HG03064 (cell line): ENCODE measurements around the gene TMEM187.
"Not testable (repeated sequence)": the region's sequence is repeated elsewhere in the genome, so short reads cannot be mapped to it uniquely, and the experiment has no call there.

Experiments used
- ATAC-seq: cut with Tn5 transposase; IDR thresholded peaks from one replicate; pipeline ENCODE4 v1.9.1; 2021; ENCODE audit warnings: low read depth; ENCODE audit not compliant: unreplicated experiment

The TMEM187 gene

DNA sequence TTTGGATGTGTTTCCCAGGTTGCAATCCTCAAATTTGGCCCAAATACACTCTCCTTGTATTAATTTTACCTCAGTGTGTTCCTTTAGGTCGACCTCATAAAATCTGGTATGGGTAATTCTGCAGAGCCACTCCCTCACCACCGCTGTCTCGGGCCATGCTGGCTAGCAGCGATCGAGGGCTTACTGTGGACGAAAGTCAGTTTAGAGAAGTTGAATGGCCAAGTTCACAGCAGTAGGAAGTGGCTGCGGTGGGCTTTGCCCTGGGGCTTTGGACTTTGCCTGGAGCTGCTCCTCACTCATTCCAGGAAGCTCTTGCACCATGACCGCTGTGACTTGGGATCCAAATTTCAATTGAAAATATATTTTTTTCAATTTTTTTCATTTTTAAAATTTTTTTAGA, 19.6 kb downstream of the TMEM187 start:
- ATAC-seq = no peak

DNA sequence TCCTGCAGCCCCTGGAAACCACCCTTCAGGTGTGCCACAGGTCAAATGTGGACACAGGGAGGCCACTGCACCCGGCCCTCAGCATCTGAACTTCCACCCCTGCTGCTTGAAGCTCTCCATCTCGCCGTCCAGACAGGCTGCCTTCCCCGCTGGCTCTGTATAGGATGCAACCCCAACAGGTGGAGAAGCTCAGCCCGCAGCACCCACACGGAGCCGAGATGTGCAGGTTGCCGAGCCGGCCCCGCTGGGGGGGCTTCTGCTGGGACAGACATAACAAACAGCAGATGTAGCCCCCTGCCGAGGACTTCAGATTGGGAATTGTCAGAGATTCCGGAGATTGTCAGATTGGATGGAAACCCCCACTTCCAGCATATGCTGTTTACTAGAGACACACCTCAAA, 20.5 kb downstream of the TMEM187 start:
- no peak for ATAC-seq

DNA sequence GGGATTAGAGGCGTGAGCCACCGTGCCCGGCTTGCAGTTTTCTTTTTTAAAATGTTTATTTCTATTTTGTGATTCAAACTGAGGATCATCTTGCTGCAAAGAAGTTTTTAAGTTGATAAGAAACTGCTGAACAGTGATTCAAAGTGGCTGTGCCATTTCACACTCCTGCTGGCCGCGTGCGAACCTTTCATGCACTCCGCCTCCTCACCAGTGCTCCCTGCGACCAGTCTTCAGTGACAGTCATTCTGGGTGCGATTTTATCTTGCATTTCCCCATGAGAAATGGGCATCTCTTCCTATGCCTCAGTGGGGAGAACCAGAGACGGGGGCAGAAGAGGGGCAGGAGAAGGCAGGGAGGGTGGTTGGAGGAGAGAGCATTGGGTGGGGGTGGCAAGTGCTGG, 21.4 kb downstream of the TMEM187 start:
- ATAC-seq = no peak

DNA sequence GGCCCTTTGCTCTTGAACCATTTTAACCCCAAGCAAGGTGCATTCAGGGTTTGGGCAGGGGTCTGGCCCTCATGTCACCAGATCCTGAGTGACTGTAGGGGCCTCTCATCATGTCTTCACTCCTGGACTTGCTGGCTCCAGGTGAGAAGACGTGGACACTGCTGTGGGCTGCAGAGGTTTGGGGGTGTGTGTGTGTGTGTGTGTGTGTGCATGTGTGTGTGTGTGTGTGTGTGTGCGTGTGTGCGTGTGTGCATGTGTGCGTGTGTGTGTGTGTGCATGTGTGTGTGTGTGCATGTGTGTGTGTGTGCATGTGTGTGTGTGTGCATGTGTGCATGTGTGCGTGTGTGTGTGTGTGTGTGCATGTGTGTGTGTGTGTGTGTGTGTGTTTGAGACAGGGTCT, 21.8 kb downstream of the TMEM187 start:
- ATAC-seq = not testable (repeated sequence)

DNA sequence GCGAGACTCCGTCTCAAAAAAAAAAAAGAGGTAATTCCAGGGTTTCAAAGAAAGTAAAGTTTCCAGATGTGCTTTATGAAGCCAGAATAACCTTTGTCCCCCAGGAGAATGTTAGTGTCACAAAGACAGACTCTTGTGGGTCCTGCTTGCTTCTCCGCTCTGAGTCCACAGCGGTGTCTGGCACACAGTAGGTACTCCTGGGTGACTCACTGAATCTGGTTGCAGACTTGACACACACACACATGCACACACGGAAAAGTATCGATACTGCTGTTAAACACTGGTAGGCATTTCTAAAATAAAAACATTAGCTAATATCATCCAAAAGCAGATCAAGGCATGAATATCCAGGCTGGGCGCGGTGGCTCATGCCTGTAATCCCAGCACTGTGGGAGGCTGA, 22.9 kb downstream of the TMEM187 start:
- no peak for ATAC-seq

DNA sequence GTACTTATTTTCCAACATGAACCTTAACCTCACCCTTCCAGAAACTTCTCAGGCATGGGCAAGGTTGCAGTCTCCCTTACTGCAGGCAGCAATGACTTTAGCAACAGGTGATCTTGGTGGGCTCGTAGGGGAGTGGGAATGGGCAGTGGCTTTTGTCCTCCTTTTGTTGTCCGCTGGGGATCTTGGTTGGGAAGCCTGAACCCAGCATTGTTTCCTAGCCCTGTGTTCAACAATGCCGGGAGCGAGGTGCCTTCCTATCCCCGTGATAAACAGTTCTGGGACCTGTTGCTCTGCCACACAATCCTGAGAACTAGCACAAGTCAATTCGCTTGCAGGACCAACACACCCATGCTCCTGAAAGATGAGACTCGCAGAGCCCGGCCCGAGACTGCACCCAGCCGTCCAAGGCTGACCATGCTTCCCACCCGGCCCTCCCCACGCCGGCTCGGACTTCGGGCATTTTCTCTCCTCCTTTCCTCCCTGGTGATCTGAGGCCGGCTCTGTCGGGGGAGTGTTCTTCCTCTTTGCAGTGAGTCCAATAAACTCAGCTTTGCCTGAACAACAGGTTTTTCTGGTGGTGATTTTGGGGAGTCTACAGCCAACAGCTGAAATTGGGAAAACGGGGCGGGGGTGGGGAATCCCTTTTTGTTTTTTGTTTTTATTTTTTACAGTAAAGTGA, 26.9 kb downstream of the TMEM187 start:
- ATAC-seq = no peak

DNA sequence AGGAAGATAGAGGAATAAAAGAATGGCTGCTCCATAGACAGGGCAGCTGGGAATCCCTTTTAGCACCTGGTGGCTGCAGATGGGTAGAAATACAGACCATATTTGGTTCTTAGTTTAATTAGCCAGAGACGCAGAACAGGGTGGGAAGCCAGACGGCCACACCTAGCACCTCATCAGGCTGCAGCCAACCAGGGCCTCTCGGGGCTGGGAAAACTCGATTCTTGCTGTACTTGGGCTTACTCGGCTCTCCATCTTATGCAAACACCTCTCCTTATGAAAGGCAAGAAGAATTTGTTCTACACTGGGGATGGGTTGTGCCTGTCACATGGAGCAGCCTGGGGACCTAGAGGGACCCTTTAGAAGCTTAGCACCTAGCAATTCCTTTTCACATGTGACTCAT, 27.5 kb downstream of the TMEM187 start:
- ATAC-seq = no peak

DNA sequence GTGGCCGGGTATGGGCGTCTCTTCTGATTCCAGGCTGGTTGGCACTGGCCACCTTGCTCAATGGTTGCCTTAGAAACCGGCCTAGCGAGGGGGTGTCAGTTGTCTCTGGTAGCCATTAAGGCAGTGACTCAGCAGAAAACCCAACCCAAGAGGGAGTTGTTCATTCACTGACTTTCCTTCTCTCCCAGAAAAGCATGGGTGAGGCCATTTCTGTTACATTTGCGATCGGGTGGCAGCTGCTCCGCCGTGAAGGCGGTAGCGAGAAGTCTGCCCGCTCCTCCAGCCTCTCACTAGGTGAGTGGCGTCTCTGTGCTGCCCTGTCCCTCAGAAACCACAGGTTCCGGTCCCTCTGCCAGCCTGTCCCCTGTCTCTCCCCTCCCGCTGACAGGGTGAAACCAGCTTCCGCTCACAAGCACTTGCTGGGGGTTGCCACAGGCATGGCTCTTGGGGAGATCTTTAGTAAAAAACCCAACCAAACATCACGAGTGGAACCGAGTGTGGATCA, 29.7 kb downstream of the TMEM187 start:
- no peak for ATAC-seq

DNA sequence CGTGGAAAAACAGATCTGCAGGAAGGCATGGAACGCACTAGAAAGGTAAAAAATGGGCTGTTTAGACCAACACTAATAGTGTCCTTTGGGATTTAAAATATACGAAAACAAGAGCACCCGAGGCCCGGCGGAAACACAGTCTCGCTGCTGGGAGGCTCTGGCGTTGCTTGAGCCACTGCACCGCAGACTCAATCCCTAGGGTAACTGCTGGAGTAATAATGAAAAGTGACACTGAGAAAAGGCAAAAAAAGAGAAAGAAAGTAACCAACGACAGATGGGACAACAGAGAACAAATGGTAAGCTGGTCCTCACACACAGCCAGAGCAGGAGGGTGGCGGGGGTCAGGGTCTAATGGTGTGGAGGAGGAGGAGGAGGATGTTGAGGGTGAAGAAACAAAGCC, 31.8 kb downstream of the TMEM187 start:
- ATAC-seq = no peak

DNA sequence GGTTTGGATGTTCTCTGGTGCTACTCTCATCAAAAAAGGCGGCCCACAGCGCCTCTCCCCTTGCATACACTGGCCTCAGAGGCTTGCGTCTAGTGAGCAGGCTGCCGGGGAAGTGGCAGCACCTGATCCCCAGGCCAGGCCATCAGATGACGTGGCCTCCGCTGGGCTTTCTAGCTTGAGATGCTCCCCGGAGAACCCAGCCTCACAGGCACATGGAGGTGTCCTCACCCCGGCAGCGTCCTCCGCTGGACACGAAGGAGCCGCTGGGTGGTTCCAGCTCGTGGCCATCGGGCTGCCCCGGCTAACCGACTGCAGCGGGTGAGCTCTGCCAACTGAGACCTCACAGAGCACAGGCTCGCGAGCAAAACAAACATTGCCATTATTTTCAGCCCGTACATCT, 34.4 kb downstream of the TMEM187 start:
- no peak for ATAC-seq

DNA sequence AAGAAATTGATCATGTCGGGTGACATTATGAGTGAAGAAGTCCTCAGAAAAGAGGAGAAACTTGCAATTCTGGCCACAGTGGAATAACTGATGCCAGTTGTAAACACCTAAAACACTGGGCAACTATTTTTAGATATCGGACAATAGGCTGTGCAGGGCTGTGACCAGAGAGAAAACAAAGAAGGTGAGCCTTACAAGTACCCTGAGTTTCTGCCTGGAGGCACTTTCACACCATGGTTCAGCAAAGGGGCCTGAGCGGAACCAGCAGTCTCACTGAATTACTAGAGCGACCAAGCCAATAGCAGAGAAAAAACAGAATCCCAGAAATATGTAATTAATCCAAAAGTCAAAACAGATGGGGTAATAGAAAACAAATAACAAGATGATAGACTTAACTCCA, 36.0 kb downstream of the TMEM187 start:
- no peak for ATAC-seq

DNA sequence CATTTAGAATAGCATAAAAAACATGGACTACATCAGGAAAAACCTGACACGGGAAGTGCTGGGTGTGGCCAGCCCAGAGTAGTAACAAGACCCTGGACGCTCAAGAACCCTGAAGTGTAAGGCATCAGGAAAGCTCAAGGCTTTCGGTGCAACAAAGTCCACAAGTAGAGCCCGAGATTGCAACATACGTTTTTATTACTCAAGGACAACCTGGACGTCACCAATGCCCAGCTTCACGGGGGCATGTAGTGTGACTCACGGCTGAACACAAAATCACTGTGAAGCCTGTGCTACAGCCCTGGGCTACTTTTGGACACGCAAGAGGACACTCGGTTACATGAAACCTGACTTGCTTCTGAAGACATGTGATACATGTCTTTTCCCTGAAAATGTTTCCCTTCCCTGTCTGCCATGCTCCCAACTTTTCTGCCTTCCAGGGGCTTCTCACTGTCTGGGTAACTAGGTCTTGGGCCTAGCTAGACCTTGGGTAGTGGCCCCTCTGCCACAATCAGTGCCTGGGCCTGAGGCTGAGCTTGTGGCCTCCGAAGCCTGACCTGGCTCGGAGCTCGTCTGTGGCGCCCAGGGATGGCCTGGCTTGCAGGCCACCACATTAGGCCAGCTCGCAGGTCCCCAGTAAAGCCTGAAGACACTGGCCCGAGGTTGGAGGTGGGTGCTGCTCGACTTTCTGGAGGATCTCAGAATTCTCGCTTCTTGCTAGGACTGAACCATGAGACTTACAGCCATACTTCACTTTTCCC, 38.0 kb downstream of the TMEM187 start:
- no peak for ATAC-seq

DNA sequence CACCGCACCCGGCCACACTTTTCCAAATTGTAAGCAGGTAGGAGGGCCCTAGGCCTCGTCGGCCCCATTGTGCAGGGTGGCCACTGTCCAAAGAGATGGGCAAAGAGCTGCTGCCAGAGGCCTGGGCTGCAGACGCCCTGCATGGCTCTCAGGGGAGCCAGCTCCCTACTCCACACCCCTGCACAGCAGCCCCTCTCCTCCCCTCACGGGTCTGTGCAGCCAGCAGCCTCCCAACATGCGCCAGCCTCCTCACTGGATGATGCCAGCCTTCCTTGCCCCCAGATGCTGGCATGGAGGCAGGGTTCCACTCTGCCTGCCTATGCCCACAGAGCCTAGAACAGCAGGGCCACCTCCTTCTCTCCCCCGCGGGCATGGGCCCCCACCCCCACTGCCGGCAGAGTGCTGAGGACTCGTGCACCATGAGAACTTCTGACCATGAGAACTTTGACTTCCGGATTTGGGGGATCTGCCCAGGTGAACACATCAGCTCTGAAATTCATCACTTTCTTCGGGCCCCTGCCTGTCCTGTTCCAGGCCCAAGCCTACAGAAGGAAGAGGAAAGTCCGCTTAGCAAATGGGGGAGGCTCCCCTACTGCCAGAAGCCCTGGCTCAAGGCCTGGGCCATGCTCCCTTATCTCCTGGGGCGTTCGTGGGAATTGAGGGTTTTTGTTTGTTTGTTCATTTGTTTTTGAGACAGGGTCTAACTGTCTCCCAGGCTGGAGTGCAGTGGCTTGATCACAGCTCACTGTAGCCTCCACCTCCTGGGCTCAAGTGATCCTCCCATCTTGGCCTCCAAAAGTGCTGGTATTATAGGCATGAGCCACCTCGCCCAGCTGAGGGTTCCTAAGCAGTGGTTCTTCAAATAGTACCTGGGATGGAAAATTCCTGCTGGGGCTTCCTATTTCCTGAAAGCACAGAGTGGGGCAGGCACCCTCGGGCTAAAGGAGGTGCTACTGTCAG, 39.1 kb downstream of the TMEM187 start:
- no peak for ATAC-seq

DNA sequence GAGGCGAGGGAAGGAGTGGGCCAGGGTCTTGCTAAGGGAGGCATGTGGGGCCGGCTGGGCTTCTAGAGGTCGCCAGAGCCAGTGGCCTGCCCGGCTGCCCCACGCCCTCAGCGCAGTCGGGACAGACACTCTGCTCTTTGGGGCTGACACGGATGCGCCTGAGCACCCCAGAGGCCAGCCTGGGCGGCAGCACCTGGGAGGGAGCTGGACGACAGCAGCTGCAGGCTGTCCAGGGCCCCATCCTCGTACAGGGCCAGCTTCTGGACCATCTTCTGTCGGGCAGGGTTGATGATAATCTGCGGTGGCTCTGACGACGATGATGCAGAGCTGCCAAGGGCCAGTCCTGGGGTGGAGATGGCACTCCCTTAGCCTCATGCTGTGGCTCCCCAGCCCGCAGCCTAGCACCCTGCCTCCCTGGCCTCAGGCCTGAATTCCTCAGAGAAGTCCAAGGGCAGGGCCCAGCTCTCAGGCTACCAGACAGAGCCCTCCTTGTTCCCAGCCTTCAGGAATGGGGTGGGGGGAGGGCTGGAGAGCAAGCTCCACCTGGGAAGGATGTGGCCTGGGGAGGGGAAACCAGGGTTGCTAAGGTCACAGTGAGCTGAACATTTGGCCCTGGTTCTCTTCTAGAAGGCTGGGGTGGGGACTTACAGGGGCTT, 39.9 kb downstream of the TMEM187 start:
- ATAC-seq = no peak

DNA sequence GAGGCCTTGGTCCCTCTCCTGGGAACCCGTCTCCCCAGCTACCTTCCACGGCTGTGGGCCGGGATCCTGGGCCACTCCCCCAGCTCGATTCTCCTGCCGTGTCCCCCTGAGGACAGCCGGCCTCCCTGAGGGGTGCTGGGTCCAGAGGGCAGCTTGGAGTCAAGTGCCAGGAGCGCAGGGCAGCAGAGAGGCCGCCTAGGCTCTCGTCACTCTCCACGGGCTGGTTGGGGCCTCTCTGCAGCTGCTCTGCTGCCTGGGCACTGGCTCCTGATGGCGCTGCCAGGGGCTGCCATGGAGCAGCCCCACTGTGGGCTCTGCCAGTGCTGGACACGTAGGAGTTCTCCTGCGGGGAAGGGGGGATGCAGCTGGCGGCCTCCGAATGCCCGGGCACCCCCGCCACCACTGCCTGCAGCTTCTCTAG, 40.5 kb downstream of the TMEM187 start:
- ATAC-seq = no peak

DNA sequence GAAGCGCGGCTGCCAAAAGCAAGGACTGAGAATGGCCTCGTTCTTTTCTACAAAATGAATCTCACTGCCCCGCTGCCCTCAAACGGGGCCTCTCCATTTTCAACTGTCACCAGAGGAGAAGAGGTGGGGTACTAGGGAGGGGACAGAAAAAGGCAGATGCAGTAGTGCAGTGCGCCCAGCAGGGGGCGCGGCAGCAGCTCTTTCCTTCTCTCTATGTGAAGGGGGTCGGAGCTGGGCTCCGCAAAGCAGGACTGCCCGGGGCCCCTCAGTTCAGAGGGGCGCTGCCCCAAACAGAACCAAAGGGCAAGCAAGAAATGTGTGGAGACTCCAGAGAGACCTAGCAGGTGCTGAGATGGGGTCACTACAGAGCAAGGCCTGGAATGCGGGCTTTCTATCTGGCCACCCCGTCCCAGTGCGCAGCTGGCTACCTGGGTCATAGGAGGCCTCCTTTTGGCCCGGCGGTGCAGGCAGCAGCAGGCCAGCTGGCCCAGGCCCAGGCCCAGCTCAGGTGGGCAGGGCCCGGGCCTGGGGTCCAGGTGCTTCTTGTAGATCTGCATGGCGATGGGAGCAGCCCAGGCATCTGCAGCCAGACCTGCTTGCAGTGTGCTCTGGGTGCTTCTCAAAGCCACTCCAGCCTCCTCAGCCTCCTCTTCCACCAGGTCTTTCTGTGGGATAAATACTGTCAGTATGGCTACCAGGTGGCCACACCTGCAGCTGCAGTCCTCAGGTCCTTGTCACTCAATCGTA, 41.2 kb downstream of the TMEM187 start:
- ATAC-seq = no peak

DNA sequence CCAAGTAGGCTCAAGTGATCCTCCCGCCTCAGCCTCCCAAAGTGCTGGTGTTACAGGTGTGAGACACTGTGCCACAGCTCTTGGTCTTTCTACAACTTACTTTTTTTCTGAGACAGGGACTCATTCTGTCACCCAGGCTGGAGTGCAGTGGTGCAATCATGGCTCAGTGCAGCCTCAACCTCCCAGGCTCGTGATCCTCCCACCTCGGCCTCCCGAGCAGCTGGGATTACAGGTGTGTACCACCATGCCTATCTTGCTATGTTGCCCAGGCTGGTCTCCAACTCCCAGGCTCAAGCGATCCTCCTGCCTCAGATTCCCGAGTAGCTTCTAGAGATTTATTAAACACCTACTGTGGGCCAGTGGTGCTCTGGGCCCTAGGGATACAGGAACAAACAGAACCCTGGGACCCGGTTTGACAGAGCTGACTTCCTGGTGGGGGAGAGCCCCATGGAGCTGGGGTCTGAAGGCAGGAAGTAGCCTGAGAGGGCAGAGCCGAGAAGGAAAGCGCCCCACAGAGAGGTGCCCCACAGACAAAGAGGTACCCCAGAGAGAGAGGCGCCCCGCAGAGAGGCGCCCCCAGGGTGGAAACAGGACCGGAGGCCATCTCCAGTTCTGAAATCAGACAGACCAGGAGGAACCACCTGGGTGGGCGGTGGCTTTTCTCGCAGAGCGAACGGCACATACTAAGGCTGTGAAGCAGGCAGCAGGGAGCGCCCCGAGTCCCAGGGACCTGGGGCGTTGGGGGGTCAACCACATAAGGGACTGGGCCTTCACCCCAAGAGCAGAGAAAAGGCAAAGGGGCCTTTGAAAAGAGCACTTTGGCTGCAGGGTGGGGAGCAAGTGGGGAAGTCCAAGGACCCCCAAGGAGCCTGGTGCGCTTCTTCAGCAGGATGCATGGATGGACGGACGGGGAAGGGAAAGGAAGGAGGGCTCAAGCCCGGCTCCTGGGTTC, 42.2 kb downstream of the TMEM187 start:
- no peak for ATAC-seq

DNA sequence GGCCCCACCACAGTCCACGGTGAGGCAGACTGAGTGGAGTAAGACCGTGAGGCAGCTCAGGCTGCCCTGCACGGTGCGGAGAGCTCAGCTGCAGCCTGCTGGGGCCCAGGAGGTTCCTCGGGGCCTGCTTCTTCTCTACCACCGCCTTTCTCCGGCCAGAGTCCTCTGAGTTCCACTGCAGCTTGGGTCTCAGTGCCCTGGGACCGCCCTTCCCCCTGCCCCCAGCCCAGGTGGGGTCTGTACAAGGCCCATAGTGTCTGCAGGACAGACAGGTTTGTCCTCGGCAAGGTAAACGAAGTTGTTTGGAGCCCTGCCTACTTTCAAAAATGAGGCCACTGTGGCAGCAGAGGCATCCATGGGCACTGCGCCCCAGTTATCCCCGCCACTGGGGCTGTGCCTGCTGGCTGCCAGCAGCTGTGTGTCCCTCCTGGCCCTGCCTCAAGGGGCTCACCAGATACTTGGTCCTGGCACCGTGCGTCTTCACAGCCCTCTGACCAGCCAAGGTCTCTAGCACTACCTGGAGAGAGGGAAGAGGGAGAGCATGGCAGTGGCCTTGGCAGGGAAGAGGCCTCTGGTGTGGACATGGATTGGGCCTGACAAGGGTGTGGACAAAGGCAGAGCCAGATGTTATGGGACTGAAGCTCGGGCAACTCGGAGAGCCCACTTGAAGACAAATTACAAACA, 43.2 kb downstream of the TMEM187 start:
- no peak for ATAC-seq
